Astrocyte of the cerebellum (primary cell): ENCODE data around the gene TECTB.

Experiments
- DNase-seq: peaks from one replicate; pipeline ENCODE4 v3.0.0-alpha.2; 2011; ENCODE audit warnings: low read depth
- H3K4me3 ChIP-seq: 2 replicates; pipeline ENCODE4 v1.5.1; 2011; ENCODE audit warnings: mild to moderate bottlenecking, low read depth, low read length, moderate library complexity
- CTCF ChIP-seq: IDR thresholded peaks from 2 replicates; pipeline ENCODE4 v1.5.1; 2012; ENCODE audit warnings: low read length, low read depth, moderate library complexity, mild to moderate bottlenecking; ENCODE audit errors: missing control alignments
- in situ Hi-C: cut with HindIII; loops from 2 replicates; pipeline ENCODE4 v1.10.0; 2017; ENCODE audit warnings: low sequenced_read_pairs

The TECTB gene

GRCh38 chr10:112288486-112288885, 5.3 kb downstream of the TECTB start:
- TF ChIP-seq CTCF, result no peak
- DNase-seq, result no peak
- no peak overlapping the region for H3K4me3 ChIP-seq
- in situ Hi-C loops, result no loop called here

- H3K4me3 ChIP-seq, result no peak overlapping the region
- TF ChIP-seq CTCF, result no peak
Measured at GRCh38 chr10:112289373-112290053, 6.3 kb downstream of the TECTB start.

GRCh38 chr10:112290054-112290373, 6.8 kb downstream of the TECTB start:
- DNase-seq, result no peak
- no peak overlapping the region for H3K4me3 ChIP-seq
- in situ Hi-C loops, result no loop called here
- no peak for TF ChIP-seq CTCF

More at GRCh38 chr10:112289373-112290053, 6.3 kb downstream of the TECTB start:
- in situ Hi-C loops, result no loop called here
- DNase-seq, result no peak

- no peak for DNase-seq
- no peak for TF ChIP-seq CTCF
- in situ Hi-C loops, result no loop called here
- H3K4me3 ChIP-seq, result no peak overlapping the region
Measured at GRCh38 chr10:112294169-112294568, 11.0 kb downstream of the TECTB start.

- in situ Hi-C loops, result no loop called here
- no peak overlapping the region for H3K4me3 ChIP-seq
- no peak for TF ChIP-seq CTCF
- no peak for DNase-seq
Measured at GRCh38 chr10:112295853-112296830, 12.9 kb downstream of the TECTB start.

- in situ Hi-C loops, result no loop called here
- H3K4me3 ChIP-seq, result no peak overlapping the region
- DNase-seq, result no peak
- no peak for TF ChIP-seq CTCF
Measured at GRCh38 chr10:112296908-112297331, 13.7 kb downstream of the TECTB start.
